ENCODE data around the gene SLC50A1.

DNA sequence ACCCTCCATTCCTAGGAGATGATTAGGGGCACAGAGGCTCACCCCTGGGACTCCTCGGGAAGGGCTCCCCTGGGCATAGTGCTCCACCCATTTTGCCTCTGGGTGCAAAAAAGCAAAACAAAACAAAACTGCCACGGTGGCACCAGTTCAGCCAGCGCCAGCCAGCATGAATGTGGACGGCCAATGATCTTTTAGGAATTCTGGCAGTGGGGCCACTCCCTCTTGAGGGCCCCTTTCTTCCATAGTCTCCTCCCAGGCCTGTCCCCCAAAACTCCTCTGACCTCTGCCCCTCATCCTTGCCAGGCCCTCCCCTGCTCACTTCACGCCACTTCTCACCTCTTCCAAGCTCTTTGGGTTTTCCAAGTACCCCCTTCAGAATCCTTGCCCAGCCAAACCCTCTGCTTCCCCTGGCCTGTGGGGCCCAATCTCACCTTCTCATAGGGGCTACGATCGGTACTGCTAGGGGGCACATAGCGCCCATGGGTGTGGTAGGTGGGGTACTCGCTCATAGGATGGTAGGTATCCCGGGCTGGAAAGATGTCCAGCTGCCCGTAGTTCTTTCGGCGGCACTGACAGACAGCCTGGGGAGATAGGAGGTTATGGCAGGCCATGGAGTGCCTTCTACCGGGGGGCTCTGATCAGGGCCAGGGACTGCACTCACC lies 51.3 kb downstream of the SLC50A1 start:
- TF ChIP-seq, protein P1, sequence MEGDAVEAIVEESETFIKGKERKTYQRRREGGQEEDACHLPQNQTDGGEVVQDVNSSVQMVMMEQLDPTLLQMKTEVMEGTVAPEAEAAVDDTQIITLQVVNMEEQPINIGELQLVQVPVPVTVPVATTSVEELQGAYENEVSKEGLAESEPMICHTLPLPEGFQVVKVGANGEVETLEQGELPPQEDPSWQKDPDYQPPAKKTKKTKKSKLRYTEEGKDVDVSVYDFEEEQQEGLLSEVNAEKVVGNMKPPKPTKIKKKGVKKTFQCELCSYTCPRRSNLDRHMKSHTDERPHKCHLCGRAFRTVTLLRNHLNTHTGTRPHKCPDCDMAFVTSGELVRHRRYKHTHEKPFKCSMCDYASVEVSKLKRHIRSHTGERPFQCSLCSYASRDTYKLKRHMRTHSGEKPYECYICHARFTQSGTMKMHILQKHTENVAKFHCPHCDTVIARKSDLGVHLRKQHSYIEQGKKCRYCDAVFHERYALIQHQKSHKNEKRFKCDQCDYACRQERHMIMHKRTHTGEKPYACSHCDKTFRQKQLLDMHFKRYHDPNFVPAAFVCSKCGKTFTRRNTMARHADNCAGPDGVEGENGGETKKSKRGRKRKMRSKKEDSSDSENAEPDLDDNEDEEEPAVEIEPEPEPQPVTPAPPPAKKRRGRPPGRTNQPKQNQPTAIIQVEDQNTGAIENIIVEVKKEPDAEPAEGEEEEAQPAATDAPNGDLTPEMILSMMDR (IDR thresholded peaks at IDR 0.05) = no peak
- no peak for TF ChIP-seq POLR2A (IDR thresholded peaks at IDR 0.05)
